H1 (cell line): ENCODE measurements around the gene AANAT. TPM values are rescaled to one million over a fixed set of nuclear protein-coding genes. Genes with fewer than 3 reads are reported as not detected.

Source experiments
- BCL11A ChIP-seq, 2 experiments: IDR thresholded peaks; one replicate each; pipeline ENCODE4 v1.6.1; 2011; ENCODE audit warnings: low read depth in 2 of 2, low read length in 2 of 2, mild to moderate bottlenecking in 2 of 2
- BRCA1 ChIP-seq: IDR thresholded peaks from 2 replicates; pipeline ENCODE4 v1.6.1; 2012; ENCODE audit warnings: low read depth, low read length, improper control_type of control experiment
- RNF2 ChIP-seq: fragments of 200-900, 300-1000 bp; sonication (generic); IDR thresholded peaks from 2 replicates; pipeline ENCODE4 v1.7.1; 2016; ENCODE audit warnings: borderline replicate concordance, low read depth, mild to moderate bottlenecking, antibody characterized with exemption, low read length; ENCODE audit not compliant: poor library complexity, severe bottlenecking; ENCODE audit errors: missing control alignments
- SP4 ChIP-seq: IDR thresholded peaks from 2 replicates; pipeline ENCODE4 v1.6.1; 2012; ENCODE audit warnings: low read length, inconsistent platforms
- polyA plus RNA-seq, 7 experiments: library from polyadenylated mRNA; depleted of rRNA in 3 of 7; stranded (reverse) in 5 of 7; unstranded in 2 of 7; fragments of >200 nt in 5 of 7; fragments of 200-250 nt in 2 of 7; gene quantifications; 1 replicate in 5 of 7; 2 replicates in 1 of 7; 4 replicates in 1 of 7; pipeline versions ENCODE4 v1.2.1 to v1.2.3, GENCODE V29; 2011 to 2013; ENCODE audit warnings: missing spikeins in 2 of 7, mixed read lengths in 2 of 7
- total RNA-seq: library from RNA; stranded (reverse); fragmentation: NEBNext Ultra II Directional; extraction: Animal tissue kit (Norgen Biotek cat#: 25700); gene quantifications from 2 replicates; pipeline ENCODE4 v1.2.1, GENCODE V29; 2021

The AANAT gene
- total and polyA plus RNA-seq, 2 of the 8 experiments (the other 6 are each of a cell fraction or from before 2014, with no cell fraction given): 0.53 TPM; not detected in 1

- TF ChIP-seq BCL11A (IDR thresholded peaks at IDR 0.05; ENCODE audit: low read depth in 2 of 2, low read length in 2 of 2) (no peak), SP4 (no peak), RNF2 (no peak), BRCA1 (no peak)
- TF ChIP-seq, all 59 proteins: peak for 0
Observed at GRCh38 chr17:76472726-76473125, 5.3 kb downstream of the AANAT start (continued).
